HG02970 (cell line): ENCODE data around the gene RBCK1.
A peak's percentile ranks its signal among the peaks of the same experiment; 100 is the strongest.
"Not testable (repeated sequence)": the region's sequence is repeated elsewhere in the genome, so short reads cannot be mapped to it uniquely, and the experiment has no call there.

Experiments used
- ATAC-seq: cut with Tn5 transposase; IDR thresholded peaks from one replicate; pipeline ENCODE4 v1.9.1; 2021; ENCODE audit warnings: mild to moderate bottlenecking, moderate library complexity, moderate number of reproducible peaks; ENCODE audit not compliant: unreplicated experiment, low FRiP score

RBCK1 gene

DNA sequence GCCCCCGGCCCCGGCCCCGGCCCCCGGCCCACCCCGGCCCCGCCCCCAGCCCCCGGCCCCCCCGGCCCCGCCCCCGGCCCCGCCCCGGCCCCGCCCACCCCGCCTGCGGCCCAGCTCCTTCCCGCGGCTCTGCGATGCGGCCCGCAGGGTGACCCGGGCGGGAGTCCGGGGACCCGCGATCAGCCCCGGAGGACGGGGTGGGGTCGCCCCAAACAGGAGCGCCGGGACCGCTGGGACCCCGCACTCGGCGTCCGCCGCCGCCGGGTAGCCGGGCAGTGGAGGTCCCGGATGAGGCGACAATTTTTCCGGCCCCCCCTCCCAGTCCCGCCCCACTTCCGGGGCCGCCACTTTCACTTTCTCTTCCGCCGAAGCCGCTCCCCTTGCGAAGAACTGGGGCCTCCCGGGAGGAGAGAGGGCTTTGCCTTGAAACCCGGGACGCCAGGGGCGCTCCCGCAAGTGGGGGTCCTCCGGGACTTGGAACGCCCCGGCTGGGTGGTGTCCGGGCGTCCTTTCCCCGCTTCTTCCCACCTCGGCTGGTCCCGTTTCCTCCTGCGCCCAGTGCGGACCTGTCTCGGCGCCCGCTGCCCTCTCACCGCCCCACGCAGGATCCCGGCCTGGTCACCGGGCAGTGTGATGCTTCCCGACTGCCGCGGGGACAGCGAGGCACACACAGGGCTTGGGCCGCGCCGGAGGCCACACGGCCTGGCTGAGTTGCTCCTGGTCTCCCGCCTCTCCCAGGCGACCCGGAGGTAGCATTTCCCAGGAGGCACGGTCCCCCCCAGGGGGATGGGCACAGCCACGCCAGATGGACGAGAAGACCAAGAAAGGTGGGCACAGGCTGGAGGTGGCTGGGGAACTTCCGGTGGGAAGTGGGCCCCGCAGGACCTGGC, at the start of gene RBCK1:
RBCK1 (plus strand) TSS at position 347 of the 890 bp plus-strand sequence; CDS start at position 806, 459 bp downstream.
- ATAC-seq, result peak; percentile 70

GRCh38 chr20:358891-359555, 49.1 kb upstream of the RBCK1 start:
- ATAC-seq, result no peak

DNA sequence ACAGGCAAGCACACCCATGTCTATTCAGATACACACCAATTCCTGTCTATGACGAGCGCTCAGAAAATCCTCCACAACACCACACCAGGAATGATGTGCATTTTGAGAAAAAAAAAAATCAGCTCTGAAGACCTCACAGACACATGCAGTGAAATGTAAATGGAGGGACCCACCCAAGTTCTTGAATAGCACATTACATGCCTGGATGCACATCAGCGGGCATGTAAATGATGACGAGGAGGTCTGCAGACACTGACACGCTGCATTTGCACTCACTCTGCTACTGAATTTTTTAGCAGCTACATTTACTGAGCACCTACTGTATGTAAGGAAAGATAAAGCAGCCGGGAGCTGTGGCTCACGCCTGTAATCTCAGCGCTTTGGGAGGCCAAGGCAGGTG, 46.5 kb upstream of the RBCK1 start:
- no peak for ATAC-seq

DNA sequence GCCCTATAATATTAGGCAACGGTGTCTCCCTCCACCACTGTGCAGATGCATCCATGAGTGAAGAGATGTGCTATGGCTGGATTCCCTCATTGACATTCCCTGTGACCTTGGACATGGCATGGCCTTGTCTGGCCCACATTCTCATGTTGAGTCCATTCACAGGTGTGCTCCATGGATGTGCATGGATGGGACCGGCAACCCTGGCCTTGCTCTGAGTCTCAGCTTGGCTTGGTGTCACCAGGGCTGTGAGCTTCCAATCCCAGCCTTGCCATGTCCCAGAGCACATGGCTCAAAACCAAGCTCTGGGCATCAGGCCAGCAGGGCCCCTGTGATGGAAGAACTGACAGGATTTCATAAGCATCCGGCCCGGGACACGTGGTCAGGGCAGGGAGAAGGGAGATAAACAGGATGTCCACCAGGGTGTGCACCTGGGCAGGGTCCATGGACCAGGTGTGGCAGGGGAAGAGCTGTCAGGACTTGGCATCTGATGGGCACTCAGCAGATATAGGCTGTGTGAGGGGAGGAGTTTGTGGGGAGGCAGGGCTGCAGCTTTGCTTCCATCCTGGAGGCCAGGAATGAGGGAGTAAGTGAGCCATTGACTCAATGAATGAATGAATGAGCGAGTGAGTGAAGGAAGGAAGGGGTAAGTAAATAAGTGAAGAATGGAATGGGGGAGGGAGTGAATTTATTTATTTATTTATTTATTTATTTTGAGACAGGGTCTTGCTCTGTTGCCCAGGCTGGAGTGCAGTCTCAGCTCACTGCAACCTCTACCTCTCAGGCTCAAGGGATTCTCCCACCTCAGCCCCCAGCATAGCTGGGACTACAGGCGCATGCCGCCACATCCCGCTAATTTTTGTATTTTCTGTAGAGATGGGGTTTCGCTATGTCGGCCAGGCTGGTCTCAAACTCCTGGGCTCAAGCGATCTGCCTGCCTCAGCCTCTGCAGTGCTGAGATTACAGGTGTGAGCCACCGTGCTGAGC, 45.5 kb upstream of the RBCK1 start:
- no peak for ATAC-seq

DNA sequence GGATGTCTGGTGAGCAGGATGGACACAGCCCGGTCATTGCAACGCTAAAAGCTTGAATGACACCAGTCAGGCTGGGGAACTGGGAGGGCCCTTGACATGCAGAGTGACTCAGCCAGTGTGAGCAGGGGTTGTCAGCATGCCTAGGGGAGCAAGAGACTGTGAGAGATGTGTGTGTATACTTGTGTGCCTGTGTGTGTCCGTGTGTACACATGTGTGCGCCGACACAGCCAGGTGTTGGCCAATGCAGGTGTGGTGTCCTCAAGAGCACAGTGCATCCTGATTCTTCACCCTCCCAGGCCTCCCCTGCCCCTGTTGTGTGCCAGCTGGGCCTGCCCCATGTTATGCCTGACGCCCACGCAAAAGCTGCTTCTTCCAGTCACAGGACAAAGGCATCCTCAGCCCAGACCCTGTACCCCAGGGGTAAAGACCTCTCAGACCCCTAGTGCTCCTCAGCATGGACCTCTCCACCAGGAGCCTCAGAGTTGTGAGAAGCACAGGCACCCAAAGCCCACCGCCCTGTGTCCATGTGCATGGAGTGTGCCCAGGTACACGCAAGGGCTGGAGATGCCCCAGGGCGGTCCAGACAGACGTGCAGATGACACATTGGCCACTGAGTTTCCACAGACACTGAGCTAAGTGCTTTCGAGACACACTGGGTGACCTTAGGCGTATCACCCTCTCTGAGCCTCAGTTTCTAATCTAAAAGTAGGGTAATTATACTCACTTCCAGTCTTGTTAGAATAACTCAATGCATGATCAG, 44.6 kb upstream of the RBCK1 start:
- ATAC-seq, result no peak

DNA sequence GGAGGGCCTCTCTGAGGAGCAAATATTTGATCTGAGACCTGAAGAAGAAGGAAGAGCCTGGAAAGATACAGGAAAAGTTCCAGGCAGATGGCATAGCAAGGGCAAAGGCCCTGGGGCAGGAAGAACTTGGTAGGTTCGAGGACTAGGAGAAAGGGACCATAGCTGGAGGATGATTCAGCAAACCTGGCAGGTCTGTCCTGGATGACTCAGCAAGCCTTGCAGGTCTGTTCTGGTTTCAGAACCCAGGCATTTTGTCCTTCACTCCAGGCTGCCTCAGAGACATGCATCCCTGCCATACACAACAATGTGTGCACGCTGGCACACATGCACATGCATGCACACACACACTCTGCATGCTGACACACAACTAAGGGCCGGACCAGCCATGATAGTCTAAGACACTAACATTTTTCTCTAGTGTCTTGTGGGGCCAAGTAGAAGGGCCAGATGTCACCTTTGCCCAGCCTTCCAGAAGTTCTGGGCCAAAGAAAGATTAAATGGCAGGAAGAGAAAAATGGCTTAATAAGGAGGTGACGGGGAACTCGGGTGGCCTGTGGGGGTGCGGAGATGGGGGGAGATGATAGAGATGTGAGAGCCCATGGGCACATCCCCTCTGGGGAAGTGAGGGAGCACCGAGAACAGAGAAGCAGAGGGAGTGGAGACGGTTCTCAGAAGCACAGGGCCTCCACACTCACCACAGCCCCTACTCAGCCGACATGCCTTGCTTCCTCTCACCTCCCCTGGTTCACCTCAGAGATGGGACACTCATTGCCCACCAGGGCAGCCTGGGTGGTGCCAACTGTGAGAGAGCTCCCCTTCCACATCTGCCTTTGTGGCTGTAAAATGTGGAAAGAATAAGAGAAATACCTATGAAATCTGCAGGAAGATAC, 42.9 kb upstream of the RBCK1 start:
- ATAC-seq, result no peak

GRCh38 chr20:366041-366718, 41.9 kb upstream of the RBCK1 start:
- ATAC-seq, result no peak

DNA sequence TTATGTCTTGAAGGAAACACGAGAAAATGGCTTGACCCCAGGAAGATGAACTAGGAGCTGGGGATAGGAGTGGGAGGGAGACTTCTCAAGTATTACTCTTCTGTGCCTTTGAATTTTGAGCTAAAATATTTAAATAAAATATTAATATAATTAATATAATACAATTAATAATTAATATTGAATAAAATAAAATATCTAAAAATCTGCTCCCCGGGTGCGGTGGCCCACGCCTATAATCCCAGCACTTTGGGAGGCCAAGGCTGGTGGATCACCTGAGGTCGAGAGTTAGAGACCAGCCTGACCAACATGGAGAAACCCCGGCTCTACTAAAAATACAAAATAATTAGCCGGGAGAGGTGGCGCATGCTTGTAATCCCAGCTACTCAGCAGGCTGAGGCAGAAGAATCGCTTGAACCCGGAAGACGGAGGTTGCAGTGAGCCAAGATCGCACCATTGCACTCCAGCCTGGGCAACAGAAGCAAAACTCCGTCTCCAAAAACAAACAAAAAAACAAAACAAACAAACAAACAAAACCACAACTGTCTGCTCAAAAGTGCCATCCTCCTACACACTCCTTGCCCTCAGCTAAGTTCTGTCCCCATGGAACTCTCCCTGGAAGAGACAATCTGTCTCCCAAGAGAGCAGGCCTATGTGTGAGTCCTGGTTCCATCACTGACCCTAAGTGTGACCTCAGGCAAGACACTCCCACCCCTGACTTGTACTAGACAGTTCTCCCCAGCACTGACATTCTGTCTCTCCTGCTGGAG, 41.2 kb upstream of the RBCK1 start:
- no peak for ATAC-seq

- no peak for ATAC-seq
Measured at GRCh38 chr20:367486-367887, 40.6 kb upstream of the RBCK1 start.

GRCh38 chr20:368915-369314, 39.2 kb upstream of the RBCK1 start:
- no peak for ATAC-seq

DNA sequence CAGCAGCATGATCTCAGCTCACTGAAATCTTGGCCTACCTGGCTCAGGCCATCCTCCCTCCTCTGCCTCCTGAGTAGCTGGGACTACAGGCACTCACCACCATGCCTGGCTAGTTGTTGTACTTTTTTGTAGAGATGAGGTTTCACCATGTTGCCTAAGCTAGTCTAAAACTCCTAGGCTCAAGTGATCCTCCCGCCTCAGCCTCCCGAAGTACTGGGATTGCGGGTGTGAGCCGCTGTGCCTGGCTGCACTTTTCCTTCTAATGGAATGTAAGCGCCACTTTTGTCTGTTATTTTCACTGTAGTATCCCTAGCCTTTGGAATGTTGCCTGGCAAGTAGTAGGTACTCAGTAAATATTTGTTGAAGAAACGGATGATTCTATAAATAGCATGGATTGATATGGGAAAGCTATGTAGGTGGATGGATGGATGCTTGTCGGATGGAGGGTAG, 37.9 kb upstream of the RBCK1 start:
- no peak for ATAC-seq

GRCh38 chr20:370977-371754, 36.9 kb upstream of the RBCK1 start:
- no peak for ATAC-seq

GRCh38 chr20:371755-372542, 36.1 kb upstream of the RBCK1 start:
- no peak for ATAC-seq

- ATAC-seq, result not testable (repeated sequence)
Measured at GRCh38 chr20:372543-373082, 35.5 kb upstream of the RBCK1 start.

GRCh38 chr20:373171-373890, 34.8 kb upstream of the RBCK1 start:
- ATAC-seq, result no peak
